ENCODE results near the gene BPI.

BPI gene

DNA sequence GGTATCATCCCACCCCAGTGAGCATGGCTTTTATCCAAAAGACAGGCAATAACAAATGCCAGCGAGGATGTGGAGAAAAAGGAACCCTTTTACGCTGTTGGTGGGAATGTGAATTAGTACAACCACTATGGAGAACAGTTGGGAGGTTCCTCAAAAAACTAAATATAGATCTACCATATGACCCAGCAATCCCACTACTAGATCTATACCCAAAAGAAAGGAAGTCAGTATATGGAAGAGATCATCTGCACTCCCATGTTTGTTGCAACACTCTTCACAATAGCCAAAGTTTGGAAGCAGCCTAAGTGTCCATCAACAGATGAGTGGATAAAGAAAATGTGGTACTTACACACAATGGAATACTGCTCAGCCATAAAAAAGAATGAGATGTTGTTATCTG is 37.5 kb upstream of the BPI start:
- no peak overlapping the region for H3K9ac ChIP-seq (ENCODE audit: low read length)
- TF ChIP-seq, protein P1, sequence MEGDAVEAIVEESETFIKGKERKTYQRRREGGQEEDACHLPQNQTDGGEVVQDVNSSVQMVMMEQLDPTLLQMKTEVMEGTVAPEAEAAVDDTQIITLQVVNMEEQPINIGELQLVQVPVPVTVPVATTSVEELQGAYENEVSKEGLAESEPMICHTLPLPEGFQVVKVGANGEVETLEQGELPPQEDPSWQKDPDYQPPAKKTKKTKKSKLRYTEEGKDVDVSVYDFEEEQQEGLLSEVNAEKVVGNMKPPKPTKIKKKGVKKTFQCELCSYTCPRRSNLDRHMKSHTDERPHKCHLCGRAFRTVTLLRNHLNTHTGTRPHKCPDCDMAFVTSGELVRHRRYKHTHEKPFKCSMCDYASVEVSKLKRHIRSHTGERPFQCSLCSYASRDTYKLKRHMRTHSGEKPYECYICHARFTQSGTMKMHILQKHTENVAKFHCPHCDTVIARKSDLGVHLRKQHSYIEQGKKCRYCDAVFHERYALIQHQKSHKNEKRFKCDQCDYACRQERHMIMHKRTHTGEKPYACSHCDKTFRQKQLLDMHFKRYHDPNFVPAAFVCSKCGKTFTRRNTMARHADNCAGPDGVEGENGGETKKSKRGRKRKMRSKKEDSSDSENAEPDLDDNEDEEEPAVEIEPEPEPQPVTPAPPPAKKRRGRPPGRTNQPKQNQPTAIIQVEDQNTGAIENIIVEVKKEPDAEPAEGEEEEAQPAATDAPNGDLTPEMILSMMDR (IDR thresholded peaks at IDR 0.05; ENCODE audit: low read length), result no peak
- TF ChIP-seq EZH2 (IDR thresholded peaks at IDR 0.05; ENCODE audit: borderline replicate concordance, low read length), result no peak
- H3K4me1 ChIP-seq (ENCODE audit: insufficient read depth, low read length, severe bottlenecking), result no peaks in the 10 kb centered on the region
- 0 out of 2 replicates have a peak, but pooled peaks cover 4% of the 10 kb centered on the region for H3K27me3 ChIP-seq (ENCODE audit: insufficient read depth, low read length)
- H3K36me3 ChIP-seq (ENCODE audit: insufficient read depth, low read length), result no peaks in the 10 kb centered on the region
- no peak overlapping the region for H2AFZ ChIP-seq (ENCODE audit: low read length)
- no peak overlapping the region for H3K4me2 ChIP-seq (ENCODE audit: low read length)
- H3F3A ChIP-seq (ENCODE audit: insufficient read depth, low read length), result no peaks in the 10 kb centered on the region
- H4K20me1 ChIP-seq (ENCODE audit: insufficient read depth, low read length), result no peaks in the 10 kb centered on the region
- H3K4me3 ChIP-seq (ENCODE audit: low read depth, low read length, poor library complexity, severe bottlenecking), result no peak overlapping the region
- H3K27ac ChIP-seq (ENCODE audit: low read depth, low read length, poor library complexity, severe bottlenecking), result no peak overlapping the region
- no peaks in the 10 kb centered on the region for H3K9me3 ChIP-seq (ENCODE audit: low read length)
- no peaks in the 10 kb centered on the region for H3K9me2 ChIP-seq (ENCODE audit: low read depth, low read length)
- no peaks in the 10 kb centered on the region for H3K79me2 ChIP-seq (ENCODE audit: insufficient read depth, low read length)

DNA sequence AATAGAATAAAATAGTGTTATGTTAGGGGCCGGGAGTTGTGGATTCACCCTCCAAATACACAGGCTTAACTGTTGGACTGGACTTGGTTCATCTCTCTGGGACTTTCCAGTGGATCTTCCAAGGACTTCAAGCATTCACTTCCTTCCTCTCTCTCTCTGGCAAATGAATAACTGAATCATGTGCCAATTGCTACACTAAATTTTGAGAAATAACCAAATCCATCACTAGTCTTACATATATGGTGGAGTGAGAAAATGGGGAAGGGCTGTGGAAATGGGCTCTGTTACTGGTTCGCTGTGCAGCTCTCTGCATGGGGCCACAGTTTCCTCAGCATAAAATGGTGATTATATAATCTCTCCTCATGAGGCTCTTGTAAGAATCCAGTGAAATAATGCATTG is 36.7 kb upstream of the BPI start:
- no peak overlapping the region for H3K4me2 ChIP-seq (ENCODE audit: low read length)
- no peaks in the 10 kb centered on the region for H3F3A ChIP-seq (ENCODE audit: insufficient read depth, low read length)
- H3K4me3 ChIP-seq (ENCODE audit: low read depth, low read length, poor library complexity, severe bottlenecking), result no peak overlapping the region
- no peaks in the 10 kb centered on the region for H3K9me3 ChIP-seq (ENCODE audit: low read length)
- 0 out of 2 replicates have a peak, but pooled peaks cover 4% of the 10 kb centered on the region for H3K27me3 ChIP-seq (ENCODE audit: insufficient read depth, low read length)
- no peak overlapping the region for H3K9ac ChIP-seq (ENCODE audit: low read length)
- H4K20me1 ChIP-seq (ENCODE audit: insufficient read depth, low read length), result no peaks in the 10 kb centered on the region
- no peak for TF ChIP-seq EZH2 (IDR thresholded peaks at IDR 0.05; ENCODE audit: borderline replicate concordance, low read length)
- TF ChIP-seq, protein P1 (IDR thresholded peaks at IDR 0.05; ENCODE audit: low read length), result no peak
- H2AFZ ChIP-seq (ENCODE audit: low read length), result no peak overlapping the region
- no peaks in the 10 kb centered on the region for H3K36me3 ChIP-seq (ENCODE audit: insufficient read depth, low read length)
- no peak overlapping the region for H3K27ac ChIP-seq (ENCODE audit: low read depth, low read length, poor library complexity, severe bottlenecking)
- no peaks in the 10 kb centered on the region for H3K79me2 ChIP-seq (ENCODE audit: insufficient read depth, low read length)
- no peaks in the 10 kb centered on the region for H3K9me2 ChIP-seq (ENCODE audit: low read depth, low read length)
- no peaks in the 10 kb centered on the region for H3K4me1 ChIP-seq (ENCODE audit: insufficient read depth, low read length, severe bottlenecking)

DNA sequence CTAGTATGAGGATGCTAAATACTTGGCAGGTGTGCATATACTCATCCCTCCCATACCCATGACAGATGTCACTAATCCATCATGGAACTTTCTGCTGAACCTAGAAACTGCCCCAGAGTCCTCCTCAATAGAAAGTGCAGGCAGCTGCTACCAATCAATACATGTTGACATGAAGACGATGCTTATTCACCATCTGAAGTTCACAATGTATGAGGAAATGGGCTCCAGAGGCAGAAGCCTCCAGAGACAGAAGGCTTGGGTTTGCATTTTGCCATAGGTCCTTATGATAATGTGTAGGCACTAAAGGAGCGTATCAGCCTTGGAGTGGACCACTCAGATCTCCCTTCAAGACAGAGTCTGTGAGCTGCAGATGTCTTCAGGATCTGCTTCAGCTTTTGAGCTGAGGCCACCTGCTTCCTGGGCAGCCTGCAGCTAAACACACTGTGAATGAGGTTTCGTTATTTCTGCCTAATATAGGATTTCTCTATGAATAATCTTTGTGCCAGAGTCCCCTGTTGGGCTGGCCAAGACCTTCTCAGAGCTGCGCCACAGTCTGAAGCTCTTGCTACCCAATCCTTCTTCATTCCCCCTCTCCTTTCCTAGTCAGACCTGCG is 35.9 kb upstream of the BPI start:
- Histone ChIP-seq H4K20me1 (ENCODE audit: insufficient read depth, low read length) (no peaks in the 10 kb centered on the region), H3K4me3 (ENCODE audit: low read depth, low read length, poor library complexity, severe bottlenecking) (no peak overlapping the region), H3K4me1 (ENCODE audit: insufficient read depth, low read length, severe bottlenecking) (no peaks in the 10 kb centered on the region), H3K27ac (ENCODE audit: low read depth, low read length, poor library complexity, severe bottlenecking) (no peak overlapping the region), H3K79me2 (ENCODE audit: insufficient read depth, low read length) (no peaks in the 10 kb centered on the region), H3K9ac (ENCODE audit: low read length) (no peak overlapping the region), H3K9me2 (ENCODE audit: low read depth, low read length) (no peaks in the 10 kb centered on the region), H3K36me3 (ENCODE audit: insufficient read depth, low read length) (no peaks in the 10 kb centered on the region), H2AFZ (ENCODE audit: low read length) (no peak overlapping the region), H3F3A (ENCODE audit: insufficient read depth, low read length) (no peaks in the 10 kb centered on the region), H3K4me2 (ENCODE audit: low read length) (no peak overlapping the region), H3K27me3 (ENCODE audit: insufficient read depth, low read length) (0 out of 2 replicates have a peak, but pooled peaks cover under 1% of the 10 kb centered on the region), H3K9me3 (ENCODE audit: low read length) (no peaks in the 10 kb centered on the region)
- TF ChIP-seq, protein P1 (IDR thresholded peaks at IDR 0.05; ENCODE audit: low read length), result no peak
